Endodermal cell (in vitro differentiated cells): ENCODE data around the gene CEBPZ. TPM values are rescaled to one million over a fixed set of nuclear protein-coding genes. Genes with fewer than 3 reads are reported as not detected.
"Not testable (repeated sequence)": the region's sequence is repeated elsewhere in the genome, so short reads cannot be mapped to it uniquely, and the experiment has no call there.

Experiments used
- DNase-seq: peaks from one replicate; pipeline ENCODE4 v3.0.0-alpha.2; 2017
- H3K27ac ChIP-seq: 2 replicates; pipeline ENCODE4 v1.5.1; 2013; ENCODE audit warnings: mild to moderate bottlenecking, low read depth, low read length, moderate library complexity
- H3K27me3 ChIP-seq: 2 replicates; pipeline ENCODE4 v1.6.1; 2013; ENCODE audit warnings: mild to moderate bottlenecking, low read length, moderate library complexity; ENCODE audit not compliant: insufficient read depth, control insufficient read depth, poor library complexity, severe bottlenecking
- H3K36me3 ChIP-seq: 2 replicates; pipeline ENCODE4 v1.7.0; 2013; ENCODE audit warnings: mild to moderate bottlenecking, low read length, moderate library complexity; ENCODE audit not compliant: control insufficient read depth, insufficient read depth
- H3K4me1 ChIP-seq: one replicate; pipeline ENCODE4 v1.7.0; 2013; ENCODE audit warnings: low read length; ENCODE audit not compliant: control insufficient read depth, insufficient read depth
- H3K4me3 ChIP-seq: 2 replicates; pipeline ENCODE4 v1.5.1; 2013; ENCODE audit warnings: mild to moderate bottlenecking, low read length, moderate library complexity
- H3K9ac ChIP-seq: 2 replicates; pipeline ENCODE4 v1.6.1; 2013; ENCODE audit warnings: mild to moderate bottlenecking, low read length, moderate library complexity; ENCODE audit not compliant: poor library complexity, severe bottlenecking; ENCODE audit errors: extremely low read depth
- H3K9me3 ChIP-seq: 2 replicates; pipeline ENCODE4 v1.6.1; 2013; ENCODE audit warnings: mild to moderate bottlenecking, low read length, moderate library complexity; ENCODE audit not compliant: control insufficient read depth
- H3K27ac Mint-ChIP-seq: 2 replicates; pipeline ENCODE4 v1.8.0; 2020; ENCODE audit warnings: mixed read lengths
- H3K27me3 Mint-ChIP-seq: 2 replicates; pipeline ENCODE4 v1.8.0; 2021; ENCODE audit warnings: mild to moderate bottlenecking, mixed read lengths; ENCODE audit not compliant: insufficient read depth
- H3K36me3 Mint-ChIP-seq: 2 replicates; pipeline ENCODE4 v1.8.0; 2020; ENCODE audit warnings: low read depth, mixed read lengths
- H3K4me1 Mint-ChIP-seq: 2 replicates; pipeline ENCODE4 v1.8.0; 2020; ENCODE audit warnings: mixed read lengths
- H3K4me3 Mint-ChIP-seq: 2 replicates; pipeline ENCODE4 v1.8.0; 2020; ENCODE audit warnings: mild to moderate bottlenecking, moderate library complexity, mixed read lengths
- H3K9me3 Mint-ChIP-seq: 2 replicates; pipeline ENCODE4 v1.8.0; 2020; ENCODE audit warnings: mild to moderate bottlenecking, mixed read lengths
- WGBS, 2 experiments: methylation state at CpG; one replicate each; pipeline versions ENCODE4 v1.1.5 to v1.1.7; 2013; ENCODE audit warnings: missing lambda C conversion rate in 2 of 2, mixed read lengths in 1 of 2; ENCODE audit not compliant: insufficient coverage in 1 of 2, insufficient read length in 1 of 2; 5-methylcytosine and 5-hydroxymethylcytosine counted together
- total RNA-seq, 2 donors: library from RNA; stranded (reverse); fragmentation: NEBNext Ultra II Directional in 1 of 2; extraction: Animal tissue kit (Norgen Biotek cat#: 25700) in 1 of 2; gene quantifications; 2 replicates in 1 of 2; 3 replicates in 1 of 2; pipeline ENCODE4 v1.2.1, GENCODE V29; 2021
- TF ChIP-seq, protein P1 (sequence below): fragments of 200-600 bp; sonication (generic); conservative IDR thresholded peaks from 2 replicates; pipeline ENCODE4 v1.5.0; 2021; ENCODE audit warnings: antibody characterized with exemption, mild to moderate bottlenecking

Gene CEBPZ
- total RNA-seq, 2 donors from 2014 or later = 66.9 to 80.5 TPM

DNA sequence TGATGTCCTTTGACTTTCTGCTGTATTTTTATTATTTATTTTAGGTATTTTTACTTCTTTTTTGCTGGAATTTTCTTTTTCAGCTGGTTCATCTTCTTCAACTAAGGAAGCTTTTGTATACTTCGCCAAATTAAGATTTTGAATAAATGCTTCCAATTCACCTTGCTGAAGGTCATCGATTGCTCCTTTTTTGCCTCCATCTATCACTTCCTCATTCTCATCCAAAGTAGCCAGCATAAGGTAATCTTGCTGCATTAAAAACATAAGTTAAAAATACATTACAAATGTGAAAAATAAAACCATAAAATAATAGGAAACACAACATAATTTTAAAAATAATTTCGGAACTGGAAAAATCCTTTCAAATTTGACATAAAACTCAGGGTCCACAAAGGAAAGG lies 2.6 kb downstream of the CEBPZ start:
- Histone ChIP-seq H3K9me3 (no peaks in the 10 kb centered on the region), H3K27ac (no peak overlapping the region), H3K36me3 (peaks cover 36% of the 10 kb centered on the region), H3K4me1 (peaks cover 5% of the 10 kb centered on the region), H3K9ac (no peak overlapping the region), H3K27me3 (no peaks in the 10 kb centered on the region), H3K4me3 (no peak overlapping the region)
- TF ChIP-seq, protein P1, sequence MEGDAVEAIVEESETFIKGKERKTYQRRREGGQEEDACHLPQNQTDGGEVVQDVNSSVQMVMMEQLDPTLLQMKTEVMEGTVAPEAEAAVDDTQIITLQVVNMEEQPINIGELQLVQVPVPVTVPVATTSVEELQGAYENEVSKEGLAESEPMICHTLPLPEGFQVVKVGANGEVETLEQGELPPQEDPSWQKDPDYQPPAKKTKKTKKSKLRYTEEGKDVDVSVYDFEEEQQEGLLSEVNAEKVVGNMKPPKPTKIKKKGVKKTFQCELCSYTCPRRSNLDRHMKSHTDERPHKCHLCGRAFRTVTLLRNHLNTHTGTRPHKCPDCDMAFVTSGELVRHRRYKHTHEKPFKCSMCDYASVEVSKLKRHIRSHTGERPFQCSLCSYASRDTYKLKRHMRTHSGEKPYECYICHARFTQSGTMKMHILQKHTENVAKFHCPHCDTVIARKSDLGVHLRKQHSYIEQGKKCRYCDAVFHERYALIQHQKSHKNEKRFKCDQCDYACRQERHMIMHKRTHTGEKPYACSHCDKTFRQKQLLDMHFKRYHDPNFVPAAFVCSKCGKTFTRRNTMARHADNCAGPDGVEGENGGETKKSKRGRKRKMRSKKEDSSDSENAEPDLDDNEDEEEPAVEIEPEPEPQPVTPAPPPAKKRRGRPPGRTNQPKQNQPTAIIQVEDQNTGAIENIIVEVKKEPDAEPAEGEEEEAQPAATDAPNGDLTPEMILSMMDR = no peak
- no peak overlapping the region for H3K27ac Mint-ChIP-seq
- no peak for DNase-seq
- H3K27me3 Mint-ChIP-seq = no peaks in the 10 kb centered on the region
- WGBS, 2 experiments = 86 to 99% methylated on average over 2 to 3 of the region's 3 CpGs
- no peak overlapping the region for H3K4me3 Mint-ChIP-seq
- H3K36me3 Mint-ChIP-seq = peaks cover 16% of the 10 kb centered on the region
- peaks cover 26% of the 10 kb centered on the region for H3K4me1 Mint-ChIP-seq
- H3K9me3 Mint-ChIP-seq = no peaks in the 10 kb centered on the region

DNA sequence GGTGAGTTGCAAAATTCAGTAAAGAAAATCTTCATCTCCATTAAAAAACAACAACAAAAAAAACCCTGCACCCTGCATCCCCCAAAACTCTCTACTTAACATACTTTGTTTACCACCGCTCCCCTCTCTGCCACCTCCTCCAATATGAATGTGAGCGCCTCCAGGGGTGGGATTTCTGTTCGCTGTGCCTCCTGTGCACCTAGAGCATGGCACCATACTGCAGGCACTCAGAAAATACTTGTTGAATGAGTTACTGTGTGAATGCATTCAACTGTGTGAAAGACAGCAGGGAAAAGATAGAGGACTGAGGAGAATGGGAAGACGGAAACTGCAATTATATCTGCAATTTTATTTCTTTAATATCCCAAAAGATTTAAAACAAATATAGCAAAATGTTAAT lies 4.5 kb downstream of the CEBPZ start:
- TF ChIP-seq, protein P1 = peak; percentile 36
- 71% methylated on average over 4 of the region's 4 CpGs; no CpG with 5 or more reads in 1 of the 2 experiments for WGBS, 2 experiments
- DNase-seq = peak; percentile 63
- Histone ChIP-seq H3K27ac (no peak overlapping the region), H3K27me3 (no peaks in the 10 kb centered on the region), H3K4me1 (peaks cover 5% of the 10 kb centered on the region), H3K9me3 (no peaks in the 10 kb centered on the region), H3K9ac (peak overlapping the region; percentile 1), H3K36me3 (peaks cover 53% of the 10 kb centered on the region), H3K4me3 (peak overlapping the region; percentile 62)
- no peaks in the 10 kb centered on the region for H3K27me3 Mint-ChIP-seq
- H3K27ac Mint-ChIP-seq = peak overlapping the region; percentile 56
- no peaks in the 10 kb centered on the region for H3K9me3 Mint-ChIP-seq
- peaks cover 26% of the 10 kb centered on the region for H3K4me1 Mint-ChIP-seq
- H3K4me3 Mint-ChIP-seq = peak overlapping the region; percentile 39
- peaks cover 33% of the 10 kb centered on the region for H3K36me3 Mint-ChIP-seq

DNA sequence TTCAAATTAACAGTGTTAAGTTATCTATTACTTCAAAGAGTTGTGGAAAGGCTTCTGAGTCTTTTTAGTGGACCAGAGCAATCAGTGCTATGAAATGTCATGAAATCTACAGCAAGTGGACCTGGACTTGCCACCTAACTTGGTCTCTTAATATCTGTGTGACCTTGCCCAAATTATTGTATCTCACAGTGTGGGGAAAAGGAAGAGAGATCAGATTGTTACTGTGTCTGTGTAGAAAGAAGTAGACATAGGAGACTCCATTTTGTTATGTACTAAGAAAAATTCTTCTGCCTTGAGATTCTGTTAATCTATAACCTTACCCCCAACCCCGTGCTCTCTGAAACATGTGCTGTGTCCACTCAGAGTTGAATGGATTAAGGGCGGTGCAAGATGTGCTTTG lies 6.3 kb downstream of the CEBPZ start:
- not testable (repeated sequence) for H3K27me3 Mint-ChIP-seq, H3K27me3 ChIP-seq, H3K9me3 Mint-ChIP-seq, H3K9ac ChIP-seq, H3K27ac ChIP-seq, H3K9me3 ChIP-seq, H3K4me1 ChIP-seq, DNase-seq
- Mint-ChIP-seq H3K4me1 (peaks cover 26% of the 10 kb centered on the region), H3K27ac (peak overlapping the region; percentile 67), H3K4me3 (peak overlapping the region; percentile 4), H3K36me3 (peaks cover 50% of the 10 kb centered on the region)
- Histone ChIP-seq H3K36me3 (peaks cover 70% of the 10 kb centered on the region), H3K4me3 (peak overlapping the region; percentile 57)
- no CpG with 5 or more reads among the region's 2 CpGs for WGBS, 2 experiments

DNA sequence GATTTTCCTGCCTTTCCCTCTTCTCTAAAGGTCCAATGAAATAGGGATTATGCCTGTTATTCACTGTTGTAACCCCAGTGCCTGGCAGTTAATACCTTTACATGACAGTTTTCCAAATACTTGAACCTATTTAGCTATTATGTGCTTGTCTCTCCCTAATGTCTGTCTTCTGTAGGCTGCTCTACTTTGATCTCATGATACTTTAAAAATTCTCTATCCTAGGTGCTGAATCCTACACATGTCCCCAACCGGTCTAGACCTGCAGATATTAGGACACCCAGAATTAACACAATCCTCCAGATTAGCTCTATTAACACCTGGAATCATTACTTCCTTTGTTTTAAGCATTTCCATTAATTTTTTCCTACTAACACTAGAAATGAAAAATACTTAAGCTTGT lies 7.3 kb downstream of the CEBPZ start:
- Mint-ChIP-seq H3K4me3 (no peak overlapping the region), H3K27ac (no peak overlapping the region), H3K36me3 (peaks cover 56% of the 10 kb centered on the region), H3K27me3 (no peaks in the 10 kb centered on the region), H3K4me1 (peaks cover 23% of the 10 kb centered on the region), H3K9me3 (no peaks in the 10 kb centered on the region)
- H3K36me3 ChIP-seq = peaks cover 77% of the 10 kb centered on the region
- peak overlapping the region; percentile 57 for H3K4me3 ChIP-seq
- no peak overlapping the region for H3K9ac ChIP-seq
- WGBS, 2 experiments = 85 to 90% methylated on average over 1 of the region's 1 CpG
- H3K9me3 ChIP-seq = no peaks in the 10 kb centered on the region
- no peak overlapping the region for H3K27ac ChIP-seq
- H3K4me1 ChIP-seq = no peaks in the 10 kb centered on the region
- H3K27me3 ChIP-seq = no peaks in the 10 kb centered on the region
- TF ChIP-seq, protein P1 = no peak
- DNase-seq = no peak
